Measurements from ENCODE around the gene SORT1. TPM values are rescaled to one million over a fixed set of nuclear protein-coding genes. Genes with fewer than 3 reads are reported as not detected.
"Not testable (repeated sequence)": the region's sequence is repeated elsewhere in the genome, so short reads cannot be mapped to it uniquely, and the experiment has no call there.

SORT1 gene
- total RNA-seq, 4 donors from 2014 or later, result 145 to 199 (median 189) TPM

- TF ChIP-seq CTCF (IDR thresholded peaks at IDR 0.05) (no peak), EP300 (IDR thresholded peaks at IDR 0.05) (peak in 1 of 2 donors; percentile 43)
- Histone ChIP-seq H3K36me3 (peaks cover 0 to 3% (median 0%) of the 10 kb centered on the region in 3 donors), H3K4me3 (peak overlapping the region; percentile 43 to 81 (median 51)), H3K9me3 (no peaks in the 10 kb centered on the region), H3K27ac (peak overlapping the region; percentile 77 to 93 (median 86)), H3K4me1 (peaks cover 0 to 76% (median 50%) of the 10 kb centered on the region in 4 donors), H3K27me3 (no peaks in the 10 kb centered on the region)
- 43 to 55% methylated on average over 5 of the region's 5 CpGs for WGBS, 2 donors
- no peak for DNase-seq (ENCODE audit: low spot score in 2 of 2)
Measured at GRCh38 chr1:109395602-109396512, 1.9 kb downstream of the SORT1 start.

- H3K27me3 ChIP-seq; H3K9me3 ChIP-seq; DNase-seq (ENCODE audit: low spot score in 2 of 2); H3K36me3 ChIP-seq: not testable (repeated sequence)
- Histone ChIP-seq H3K4me1 (peaks cover 0 to 82% (median 56%) of the 10 kb centered on the region in 4 donors), H3K4me3 (peak overlapping the region in 1 of 4 donors; percentile 81), H3K27ac (peak overlapping the region; percentile 77 to 93 (median 86))
- 49% methylated on average over 8 of the region's 8 CpGs for WGBS, 2 donors
Measured at GRCh38 chr1:109395282-109395599, 2.5 kb downstream of the SORT1 start.

GRCh38 chr1:109394591-109395281 lies 3.0 kb downstream of the SORT1 start:
- Histone ChIP-seq H3K27me3 (no peaks in the 10 kb centered on the region), H3K4me1 (peaks cover 0 to 86% (median 61%) of the 10 kb centered on the region in 4 donors), H3K27ac (peak overlapping the region; percentile 75 to 93 (median 85)), H3K36me3 (no peaks in the 10 kb centered on the region), H3K4me3 (peak overlapping the region in 2 of 4 donors; percentile 0 to 81), H3K9me3 (no peaks in the 10 kb centered on the region)
- no peak for DNase-seq (ENCODE audit: low spot score in 2 of 2)
- WGBS, 2 donors, result 44 to 48% methylated on average over 5 of the region's 5 CpGs
- TF ChIP-seq POLR2A (IDR thresholded peaks at IDR 0.05), result no peak
- no peak for TF ChIP-seq CTCF (IDR thresholded peaks at IDR 0.05)
- TF ChIP-seq EP300 (IDR thresholded peaks at IDR 0.05), result no peak

- TF ChIP-seq EP300 (IDR thresholded peaks at IDR 0.05) (no peak), CTCF (IDR thresholded peaks at IDR 0.05) (no peak), POLR2A (IDR thresholded peaks at IDR 0.05) (no peak)
- DNase-seq (ENCODE audit: low spot score in 2 of 2), result no peak
- Histone ChIP-seq H3K4me1 (peaks cover 0 to 85% (median 68%) of the 10 kb centered on the region in 4 donors), H3K27me3 (no peaks in the 10 kb centered on the region), H3K36me3 (no peaks in the 10 kb centered on the region), H3K4me3 (peak overlapping the region in 2 of 4 donors; percentile 0 to 39), H3K9me3 (no peaks in the 10 kb centered on the region), H3K27ac (peak overlapping the region; percentile 75 to 93 (median 85))
- 32 to 39% methylated on average over 2 of the region's 2 CpGs for WGBS, 2 donors
Measured at GRCh38 chr1:109393617-109394233, 4.0 kb downstream of the SORT1 start.

GRCh38 chr1:109392788-109393616 lies 4.7 kb downstream of the SORT1 start:
- Histone ChIP-seq H3K4me3 (peak overlapping the region; percentile 10 to 39 (median 14)), H3K27ac (peak overlapping the region; percentile 75 to 93 (median 85)), H3K4me1 (peaks cover 0 to 86% (median 65%) of the 10 kb centered on the region in 4 donors), H3K36me3 (no peaks in the 10 kb centered on the region), H3K27me3 (no peaks in the 10 kb centered on the region), H3K9me3 (no peaks in the 10 kb centered on the region)
- WGBS, 2 donors, result 11 to 21% methylated on average over 10 of the region's 10 CpGs
- TF ChIP-seq POLR2A (IDR thresholded peaks at IDR 0.05) (no peak), EP300 (IDR thresholded peaks at IDR 0.05) (peak in 1 of 2 donors; percentile 82)
- DNase-seq (ENCODE audit: low spot score in 2 of 2), result peak; percentile 34 to 49
